Measurements from ENCODE around the gene ASAP3.

The ASAP3 gene

GRCh38 chr1:23449306-23449705 lies 34.7 kb downstream of the ASAP3 start:
- DNase-seq (ENCODE audit: low read depth, low spot score) = no peak

- DNase-seq (ENCODE audit: low read depth, low spot score) = no peak
Measured at GRCh38 chr1:23448846-23449245, 35.1 kb downstream of the ASAP3 start.

GRCh38 chr1:23446661-23447310 lies 37.2 kb downstream of the ASAP3 start:
- no peak for DNase-seq (ENCODE audit: low read depth, low spot score)

GRCh38 chr1:23444596-23445390 lies 39.2 kb downstream of the ASAP3 start:
- no peak for DNase-seq (ENCODE audit: low read depth, low spot score)

- DNase-seq (ENCODE audit: low read depth, low spot score) = no peak
Measured at GRCh38 chr1:23444104-23444533, 39.9 kb downstream of the ASAP3 start.

DNA sequence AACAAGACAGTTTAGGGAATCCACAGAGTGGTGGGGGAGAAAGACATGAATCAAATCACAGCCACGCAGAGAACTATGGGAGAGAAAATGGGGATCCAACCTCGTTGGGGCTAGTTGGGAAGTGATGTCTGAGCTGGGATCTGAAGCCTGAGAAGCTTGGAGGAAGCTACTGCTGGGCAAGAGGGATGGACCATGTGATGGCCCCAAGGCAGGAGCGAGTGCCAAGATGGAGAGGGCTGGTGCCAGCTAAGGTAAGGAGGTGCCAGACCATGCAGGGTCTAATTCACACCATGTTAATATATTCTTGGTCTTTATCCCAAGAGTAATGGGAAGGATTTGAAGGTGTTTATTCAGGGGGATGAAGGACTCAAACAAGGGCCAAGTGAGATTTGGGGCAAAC lies 41.2 kb downstream of the ASAP3 start:
- no peak for DNase-seq (ENCODE audit: low read depth, low spot score)

- DNase-seq (ENCODE audit: low read depth, low spot score) = no peak
Measured at GRCh38 chr1:23441446-23442148, 42.4 kb downstream of the ASAP3 start.

DNA sequence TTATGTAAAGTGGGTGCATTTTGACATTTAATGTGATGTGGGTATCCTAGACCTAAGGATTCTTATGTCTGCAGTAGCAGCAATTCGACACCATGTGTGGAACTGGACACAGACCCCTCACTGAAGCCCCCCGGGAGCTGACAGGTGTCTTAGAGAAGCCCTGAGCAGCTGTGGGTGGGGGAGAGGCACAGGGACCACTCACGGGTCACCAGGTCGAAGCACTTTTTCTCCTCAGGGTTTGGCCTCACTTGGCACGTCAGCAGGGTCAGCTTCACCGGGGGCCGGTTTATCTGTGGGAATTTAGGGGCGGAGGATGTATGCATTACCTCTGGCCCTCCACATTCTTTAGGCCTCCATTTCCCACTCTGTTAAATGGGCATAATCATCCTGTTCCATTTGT lies 45.4 kb downstream of the ASAP3 start:
- no peak for DNase-seq (ENCODE audit: low read depth, low spot score)

DNA sequence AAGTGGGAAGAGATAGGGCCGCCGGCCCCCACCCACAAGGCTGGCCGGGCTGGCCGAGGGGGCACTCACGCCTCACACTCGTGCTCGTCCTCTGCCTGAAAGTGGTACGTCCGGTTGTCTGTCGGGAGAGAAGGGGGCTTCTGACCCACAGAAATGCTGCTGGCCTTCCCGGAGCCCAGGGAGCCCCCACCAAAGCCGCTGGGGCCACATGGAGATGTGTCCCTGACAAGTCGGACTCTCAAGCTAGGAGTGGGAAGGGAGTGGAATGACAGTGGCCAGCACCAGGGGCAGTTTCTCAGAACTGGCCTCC lies 46.7 kb downstream of the ASAP3 start:
- no peak for DNase-seq (ENCODE audit: low read depth, low spot score)

- DNase-seq (ENCODE audit: low read depth, low spot score) = no peak
Measured at GRCh38 chr1:23436520-23437354, 47.2 kb downstream of the ASAP3 start.

DNA sequence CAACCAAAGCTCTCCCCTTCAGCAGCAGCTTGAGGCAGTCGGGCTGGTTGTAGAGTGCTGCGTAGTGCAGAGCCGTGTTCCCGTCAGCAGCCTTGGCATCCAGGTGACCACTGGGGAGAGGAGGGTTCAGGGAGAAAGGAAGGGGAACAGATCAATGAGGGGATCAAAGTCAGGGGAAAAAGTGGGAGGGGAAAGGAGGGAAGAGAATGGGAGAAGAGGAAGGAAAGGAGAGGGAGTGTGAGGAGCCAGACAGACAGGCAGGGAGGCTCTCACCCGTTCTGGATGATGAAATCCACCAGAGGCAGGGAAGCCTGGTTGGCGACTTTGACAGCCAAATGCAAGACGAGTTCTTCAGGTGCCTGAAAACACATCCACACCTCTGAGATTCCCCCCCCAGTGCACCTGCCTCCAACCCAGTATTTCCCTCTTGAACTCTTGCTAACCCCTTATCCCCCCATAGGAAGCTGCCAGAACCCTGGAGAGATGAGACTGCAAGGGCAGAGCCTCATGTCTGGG lies 49.7 kb downstream of the ASAP3 start:
- no peak for DNase-seq (ENCODE audit: low read depth, low spot score)

GRCh38 chr1:23433122-23433521 lies 50.9 kb downstream of the ASAP3 start:
- no peak for DNase-seq (ENCODE audit: low read depth, low spot score)

- DNase-seq (ENCODE audit: low read depth, low spot score) = no peak
Measured at GRCh38 chr1:23431431-23431830, 52.5 kb downstream of the ASAP3 start.

- no peak for DNase-seq (ENCODE audit: low read depth, low spot score)
Measured at GRCh38 chr1:23430803-23431202, 53.2 kb downstream of the ASAP3 start.

DNA sequence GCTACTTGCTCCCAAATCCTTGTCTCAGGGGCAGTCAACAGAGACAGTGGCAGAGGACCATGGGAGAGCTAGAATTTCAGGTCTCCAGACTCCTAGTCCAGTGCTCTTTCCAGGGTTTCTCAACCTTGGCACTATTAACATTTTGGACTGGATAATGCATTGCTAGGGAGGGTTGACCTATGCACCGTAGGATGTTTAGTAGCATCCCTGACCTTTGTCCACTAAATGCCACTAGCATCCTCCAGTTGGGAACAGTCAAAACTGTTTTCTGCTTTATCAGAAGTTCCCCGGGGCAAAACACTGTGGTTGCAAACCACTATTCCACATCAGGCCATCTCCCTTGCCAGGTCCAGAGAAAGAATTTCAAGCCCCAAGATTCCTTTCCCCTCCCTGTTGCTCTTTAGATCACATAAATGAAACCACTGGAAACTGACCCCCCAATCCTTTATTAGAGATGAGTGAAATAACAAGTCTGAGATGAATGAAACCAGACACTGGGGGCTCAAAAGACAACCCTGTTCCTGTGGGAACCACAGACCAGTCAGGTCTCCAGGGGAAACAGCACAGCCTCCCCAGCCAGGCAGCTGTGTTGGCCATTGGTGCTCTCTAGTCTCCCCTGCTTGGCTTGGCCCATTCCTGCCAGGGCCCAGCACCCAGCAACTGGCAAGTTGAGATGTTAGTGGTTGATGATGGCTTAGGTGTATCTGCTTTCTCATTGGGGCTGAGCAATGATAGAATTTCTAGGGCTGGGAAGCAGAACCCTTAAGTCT lies 55.7 kb downstream of the ASAP3 start:
- DNase-seq (ENCODE audit: low read depth, low spot score) = no peak

- DNase-seq (ENCODE audit: low read depth, low spot score) = no peak
Measured at GRCh38 chr1:23427550-23427949, 56.4 kb downstream of the ASAP3 start.

DNA sequence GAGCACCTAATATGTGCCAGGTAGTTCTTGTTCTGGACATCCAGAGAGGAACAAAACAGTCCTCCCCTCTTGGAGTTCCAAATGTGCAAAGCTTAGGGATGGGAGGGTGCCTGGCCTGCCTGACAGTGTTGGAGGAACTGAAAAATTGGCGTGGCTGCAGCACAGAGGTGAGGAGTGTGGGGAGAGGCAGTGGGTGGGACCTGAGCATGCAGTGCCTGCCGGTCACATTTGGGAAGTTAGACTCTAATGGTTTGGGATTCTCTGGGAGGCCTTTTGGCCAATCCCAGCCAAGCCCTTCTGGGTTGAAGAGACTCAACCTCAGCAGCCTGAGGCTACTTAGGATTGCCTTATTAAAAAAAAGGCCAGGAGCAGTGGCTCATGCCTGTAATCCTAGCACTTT lies 57.2 kb downstream of the ASAP3 start:
- DNase-seq (ENCODE audit: low read depth, low spot score) = no peak

GRCh38 chr1:23425193-23425494 lies 58.8 kb downstream of the ASAP3 start:
- DNase-seq (ENCODE audit: low read depth, low spot score) = no peak

- DNase-seq (ENCODE audit: low read depth, low spot score) = no peak
Measured at GRCh38 chr1:23424293-23425192, 59.4 kb downstream of the ASAP3 start, which contains the start of gene TCEA3. TSS of gene TCEA3 (minus strand) at chr1:23424748. CDS start at chr1:23424633, 115 bp downstream.
